ENCODE results near the gene SIPA1L3. TPM values are rescaled to one million over a fixed set of nuclear protein-coding genes. Genes with fewer than 3 reads are reported as not detected.

SIPA1L3 gene
- total RNA-seq, 1 donor from 2014 or later, result 26.9 TPM

GRCh38 chr19:38234615-38235014 lies 327.6 kb downstream of the SIPA1L3 start:
- Histone ChIP-seq H2AFZ (ENCODE audit: low read depth, low read length) (no peak overlapping the region), H4K20me1 (ENCODE audit: insufficient read depth, low read length) (no peaks in the 10 kb centered on the region), H3K9me3 (ENCODE audit: insufficient read depth, low read depth, low read length) (no peaks in the 10 kb centered on the region), H3K4me1 (ENCODE audit: insufficient read depth, low read length) (no peaks in the 10 kb centered on the region), H3K4me2 (ENCODE audit: low read length) (no peak overlapping the region), H3K79me2 (ENCODE audit: insufficient read depth, low read length) (no peaks in the 10 kb centered on the region), H3K4me3 (ENCODE audit: insufficient read depth, low read depth, low read length) (no peak overlapping the region), H3K27ac (ENCODE audit: low read depth, low read length) (no peak overlapping the region), H3K27me3 (ENCODE audit: insufficient read depth, low read length) (peaks cover 3% of the 10 kb centered on the region), H3K36me3 (ENCODE audit: insufficient read depth, low read length) (no peaks in the 10 kb centered on the region), H3K9ac (ENCODE audit: low read length) (no peak overlapping the region)
- FAIRE-seq (no peak), DNase-seq (ENCODE audit: low read depth) (no peak)
- no peak overlapping the region for H3K27ac Mint-ChIP-seq (ENCODE audit: unreplicated experiment)
- no peak overlapping the region for H3K4me3 Mint-ChIP-seq (ENCODE audit: unreplicated experiment)
- no peaks in the 10 kb centered on the region for H3K9me3 Mint-ChIP-seq (ENCODE audit: unreplicated experiment)
- TF ChIP-seq EZH2 (IDR thresholded peaks at IDR 0.05; ENCODE audit: insufficient read depth, low read length), result no peak
- TF ChIP-seq, protein P1, sequence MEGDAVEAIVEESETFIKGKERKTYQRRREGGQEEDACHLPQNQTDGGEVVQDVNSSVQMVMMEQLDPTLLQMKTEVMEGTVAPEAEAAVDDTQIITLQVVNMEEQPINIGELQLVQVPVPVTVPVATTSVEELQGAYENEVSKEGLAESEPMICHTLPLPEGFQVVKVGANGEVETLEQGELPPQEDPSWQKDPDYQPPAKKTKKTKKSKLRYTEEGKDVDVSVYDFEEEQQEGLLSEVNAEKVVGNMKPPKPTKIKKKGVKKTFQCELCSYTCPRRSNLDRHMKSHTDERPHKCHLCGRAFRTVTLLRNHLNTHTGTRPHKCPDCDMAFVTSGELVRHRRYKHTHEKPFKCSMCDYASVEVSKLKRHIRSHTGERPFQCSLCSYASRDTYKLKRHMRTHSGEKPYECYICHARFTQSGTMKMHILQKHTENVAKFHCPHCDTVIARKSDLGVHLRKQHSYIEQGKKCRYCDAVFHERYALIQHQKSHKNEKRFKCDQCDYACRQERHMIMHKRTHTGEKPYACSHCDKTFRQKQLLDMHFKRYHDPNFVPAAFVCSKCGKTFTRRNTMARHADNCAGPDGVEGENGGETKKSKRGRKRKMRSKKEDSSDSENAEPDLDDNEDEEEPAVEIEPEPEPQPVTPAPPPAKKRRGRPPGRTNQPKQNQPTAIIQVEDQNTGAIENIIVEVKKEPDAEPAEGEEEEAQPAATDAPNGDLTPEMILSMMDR (IDR thresholded peaks at IDR 0.05; ENCODE audit: insufficient read depth, low read depth, low read length), result no peak
- no peaks in the 10 kb centered on the region for H3K4me1 Mint-ChIP-seq (ENCODE audit: low read depth, unreplicated experiment)
- H3K36me3 Mint-ChIP-seq (ENCODE audit: low read depth, unreplicated experiment), result peaks cover 2% of the 10 kb centered on the region
- peaks cover 29% of the 10 kb centered on the region for H3K27me3 Mint-ChIP-seq (ENCODE audit: low read depth, unreplicated experiment)

GRCh38 chr19:38239816-38240215 lies 332.8 kb downstream of the SIPA1L3 start:
- Histone ChIP-seq H3K9ac (ENCODE audit: low read length) (no peak overlapping the region), H3K4me2 (ENCODE audit: low read length) (no peak overlapping the region), H4K20me1 (ENCODE audit: insufficient read depth, low read length) (no peaks in the 10 kb centered on the region), H3K9me3 (ENCODE audit: insufficient read depth, low read depth, low read length) (no peaks in the 10 kb centered on the region), H3K36me3 (ENCODE audit: insufficient read depth, low read length) (no peaks in the 10 kb centered on the region), H3K4me1 (ENCODE audit: insufficient read depth, low read length) (no peaks in the 10 kb centered on the region), H3K27me3 (ENCODE audit: insufficient read depth, low read length) (peaks cover 2% of the 10 kb centered on the region), H3K79me2 (ENCODE audit: insufficient read depth, low read length) (no peaks in the 10 kb centered on the region), H3K4me3 (ENCODE audit: insufficient read depth, low read depth, low read length) (no peak overlapping the region), H2AFZ (ENCODE audit: low read depth, low read length) (no peak overlapping the region), H3K27ac (ENCODE audit: low read depth, low read length) (no peak overlapping the region)
- TF ChIP-seq, protein P1 (IDR thresholded peaks at IDR 0.05; ENCODE audit: insufficient read depth, low read depth, low read length), result no peak
- TF ChIP-seq EZH2 (IDR thresholded peaks at IDR 0.05; ENCODE audit: insufficient read depth, low read length), result no peak
- H3K4me3 Mint-ChIP-seq (ENCODE audit: unreplicated experiment), result no peak overlapping the region
- H3K27me3 Mint-ChIP-seq (ENCODE audit: low read depth, unreplicated experiment), result peaks cover 19% of the 10 kb centered on the region
- H3K27ac Mint-ChIP-seq (ENCODE audit: unreplicated experiment), result no peak overlapping the region
- H3K9me3 Mint-ChIP-seq (ENCODE audit: unreplicated experiment), result no peaks in the 10 kb centered on the region
- H3K36me3 Mint-ChIP-seq (ENCODE audit: low read depth, unreplicated experiment), result peaks cover 2% of the 10 kb centered on the region
- H3K4me1 Mint-ChIP-seq (ENCODE audit: low read depth, unreplicated experiment), result peaks cover 1% of the 10 kb centered on the region
- DNase-seq (ENCODE audit: low read depth) (no peak), FAIRE-seq (no peak)

GRCh38 chr19:38243279-38243673 lies 336.3 kb downstream of the SIPA1L3 start:
- H4K20me1 ChIP-seq (ENCODE audit: insufficient read depth, low read length), result no peaks in the 10 kb centered on the region
- no peak overlapping the region for H3K4me3 Mint-ChIP-seq (ENCODE audit: unreplicated experiment)
- no peaks in the 10 kb centered on the region for H3K9me3 ChIP-seq (ENCODE audit: insufficient read depth, low read depth, low read length)
- peaks cover 8% of the 10 kb centered on the region for H3K27me3 Mint-ChIP-seq (ENCODE audit: low read depth, unreplicated experiment)
- H3K27me3 ChIP-seq (ENCODE audit: insufficient read depth, low read length), result peaks cover 2% of the 10 kb centered on the region
- H3K4me1 ChIP-seq (ENCODE audit: insufficient read depth, low read length), result peaks cover 3% of the 10 kb centered on the region
- H3K9ac ChIP-seq (ENCODE audit: low read length), result peak overlapping the region; percentile 66
- H3K36me3 ChIP-seq (ENCODE audit: insufficient read depth, low read length), result no peaks in the 10 kb centered on the region
- FAIRE-seq (no peak), DNase-seq (ENCODE audit: low read depth) (no peak)
- no peak overlapping the region for H3K27ac ChIP-seq (ENCODE audit: low read depth, low read length)
- H2AFZ ChIP-seq (ENCODE audit: low read depth, low read length), result peak overlapping the region; percentile 54
- no peak overlapping the region for H3K4me3 ChIP-seq (ENCODE audit: insufficient read depth, low read depth, low read length)
- H3K4me2 ChIP-seq (ENCODE audit: low read length), result peak overlapping the region; percentile 83
- TF ChIP-seq, protein P1 (IDR thresholded peaks at IDR 0.05; ENCODE audit: insufficient read depth, low read depth, low read length), result no peak
- no peak for TF ChIP-seq EZH2 (IDR thresholded peaks at IDR 0.05; ENCODE audit: insufficient read depth, low read length)
- no peaks in the 10 kb centered on the region for H3K79me2 ChIP-seq (ENCODE audit: insufficient read depth, low read length)
- H3K27ac Mint-ChIP-seq (ENCODE audit: unreplicated experiment), result no peak overlapping the region
- H3K9me3 Mint-ChIP-seq (ENCODE audit: unreplicated experiment), result no peaks in the 10 kb centered on the region
- H3K4me1 Mint-ChIP-seq (ENCODE audit: low read depth, unreplicated experiment), result peaks cover 2% of the 10 kb centered on the region
- H3K36me3 Mint-ChIP-seq (ENCODE audit: low read depth, unreplicated experiment), result no peaks in the 10 kb centered on the region
